ENCODE measurements around the gene GRPEL1. TPM values are rescaled to one million over a fixed set of nuclear protein-coding genes. Genes with fewer than 3 reads are reported as not detected.

GRPEL1 gene
- total and polyA plus RNA-seq, 10 of the 15 experiments (the other 5 are each of a cell fraction or from before 2014, with no cell fraction given), result 30.8 to 119 (median 67.6) TPM

- WGBS (ENCODE audit: insufficient coverage, insufficient replicate concordance, low lambda C conversion rate, missing lambda C conversion rate), result 93% methylated on average over 11 of the region's 11 CpGs
- Histone ChIP-seq H3K4me1 (ENCODE audit: control insufficient read depth, insufficient read depth, low read length) (peaks cover 14% of the 10 kb centered on the region), H2AFZ (ENCODE audit: control insufficient read depth, low read depth, low read length) (no peak overlapping the region), H3K4me2 (ENCODE audit: control insufficient read depth, insufficient read depth) (peak overlapping the region; percentile 97), H3K27me3 (replicated peaks in 1 of 2; ENCODE audit: control insufficient read depth in 2 of 2, insufficient read depth in 2 of 2, low read length in 1 of 2) (no peaks in the 10 kb centered on the region), H3K9me3 (replicated peaks; ENCODE audit: control insufficient read depth, insufficient read depth, low read length) (no peaks in the 10 kb centered on the region), H3K79me2 (ENCODE audit: control insufficient read depth, insufficient read depth, low read length) (peaks cover 38% of the 10 kb centered on the region), H3K36me3 (ENCODE audit: control insufficient read depth in 2 of 2, insufficient read depth in 2 of 2, low read length in 1 of 2) (peaks cover 10 to 18% of the 10 kb centered on the region in 2 experiments), H3K9ac (ENCODE audit: control insufficient read depth, insufficient read depth, low read length) (no peak overlapping the region), H3K4me3 (peak overlapping the region; percentile 68), H3K27ac (ENCODE audit: control insufficient read depth, insufficient read depth) (no peak overlapping the region), H4K20me1 (ENCODE audit: control insufficient read depth, insufficient read depth) (peaks cover 4% of the 10 kb centered on the region; the same call in 1 of the 2 replicates)
- ChIA-PET RAD21 (ENCODE audit: unreplicated experiment) (interaction anchor here (1.5 to 6.0 kb wide), 2 partner anchors 22 to 25 kb away, joined by 3 to 87 read pairs; partner anchors contain the start of gene TADA2B), SMC1A (ENCODE audit: uncharacterized antibody, unreplicated experiment) (interaction anchor here (0.7 to 7.2 kb wide), 9 partner anchors 9 to 518 kb away, joined by 3 to 79 read pairs (median 4); partner anchors contain the start of gene TADA2B), CTCF (interaction anchor here (0.7 to 11.2 kb wide), 10 partner anchors 9 to 346 kb away, joined by 3 to 210 read pairs (median 16); partner anchors contain the start of genes TADA2B and TBC1D14), POLR2A (interaction anchor here (0.7 to 6.5 kb wide), 4 partner anchors 9 to 157 kb away, joined by 4 to 88 read pairs (median 5); partner anchors contain the start of genes TADA2B and TBC1D14)
- DNase-seq (ENCODE audit: low read depth, low spot score) (no peak), ATAC-seq (no peak), FAIRE-seq (no peak)
- in situ Hi-C loops (cut with MboI) (no loop called here), intact Hi-C loops (cut with micrococcal nuclease; ENCODE audit: unreplicated experiment) (loop anchor here (5.0 kb wide), 1 partner anchor 284 kb away; the partner anchor contains the start of gene KIAA0232)
- BruUV-seq (replicated peaks), result no TSS peak
- TF ChIP-seq, protein P1, sequence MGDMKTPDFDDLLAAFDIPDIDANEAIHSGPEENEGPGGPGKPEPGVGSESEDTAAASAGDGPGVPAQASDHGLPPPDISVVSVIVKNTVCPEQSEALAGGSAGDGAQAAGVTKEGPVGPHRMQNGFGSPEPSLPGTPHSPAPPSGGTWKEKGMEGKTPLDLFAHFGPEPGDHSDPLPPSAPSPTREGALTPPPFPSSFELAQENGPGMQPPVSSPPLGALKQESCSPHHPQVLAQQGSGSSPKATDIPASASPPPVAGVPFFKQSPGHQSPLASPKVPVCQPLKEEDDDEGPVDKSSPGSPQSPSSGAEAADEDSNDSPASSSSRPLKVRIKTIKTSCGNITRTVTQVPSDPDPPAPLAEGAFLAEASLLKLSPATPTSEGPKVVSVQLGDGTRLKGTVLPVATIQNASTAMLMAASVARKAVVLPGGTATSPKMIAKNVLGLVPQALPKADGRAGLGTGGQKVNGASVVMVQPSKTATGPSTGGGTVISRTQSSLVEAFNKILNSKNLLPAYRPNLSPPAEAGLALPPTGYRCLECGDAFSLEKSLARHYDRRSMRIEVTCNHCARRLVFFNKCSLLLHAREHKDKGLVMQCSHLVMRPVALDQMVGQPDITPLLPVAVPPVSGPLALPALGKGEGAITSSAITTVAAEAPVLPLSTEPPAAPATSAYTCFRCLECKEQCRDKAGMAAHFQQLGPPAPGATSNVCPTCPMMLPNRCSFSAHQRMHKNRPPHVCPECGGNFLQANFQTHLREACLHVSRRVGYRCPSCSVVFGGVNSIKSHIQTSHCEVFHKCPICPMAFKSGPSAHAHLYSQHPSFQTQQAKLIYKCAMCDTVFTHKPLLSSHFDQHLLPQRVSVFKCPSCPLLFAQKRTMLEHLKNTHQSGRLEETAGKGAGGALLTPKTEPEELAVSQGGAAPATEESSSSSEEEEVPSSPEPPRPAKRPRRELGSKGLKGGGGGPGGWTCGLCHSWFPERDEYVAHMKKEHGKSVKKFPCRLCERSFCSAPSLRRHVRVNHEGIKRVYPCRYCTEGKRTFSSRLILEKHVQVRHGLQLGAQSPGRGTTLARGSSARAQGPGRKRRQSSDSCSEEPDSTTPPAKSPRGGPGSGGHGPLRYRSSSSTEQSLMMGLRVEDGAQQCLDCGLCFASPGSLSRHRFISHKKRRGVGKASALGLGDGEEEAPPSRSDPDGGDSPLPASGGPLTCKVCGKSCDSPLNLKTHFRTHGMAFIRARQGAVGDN (IDR thresholded peaks at IDR 0.05), result no peak
- TF ChIP-seq ZBTB11 (CRISPR knock-in tag; IDR thresholded peaks at IDR 0.05) (no peak), BMI1 (IDR thresholded peaks at IDR 0.05; ENCODE audit: borderline replicate concordance) (no peak), SMC3 (IDR thresholded peaks at IDR 0.05; ENCODE audit: borderline replicate concordance, low read length) (no peak), KLF5 (IDR thresholded peaks at IDR 0.05; ENCODE audit: partially characterized antibody) (no peak), BACH1 (IDR thresholded peaks at IDR 0.05; ENCODE audit: borderline replicate concordance) (no peak), CEBPB (IDR thresholded peaks at IDR 0.05; ENCODE audit: borderline replicate concordance in 1 of 2, low read depth in 2 of 2, low read length in 2 of 2) (no peak), SRF (IDR thresholded peaks at IDR 0.05; ENCODE audit: low read depth in 2 of 2, low read length in 2 of 2) (no peak), NFYA (IDR thresholded peaks at IDR 0.05; ENCODE audit: borderline replicate concordance, low read depth, low read length) (no peak)
- TF ChIP-seq, protein P2, sequence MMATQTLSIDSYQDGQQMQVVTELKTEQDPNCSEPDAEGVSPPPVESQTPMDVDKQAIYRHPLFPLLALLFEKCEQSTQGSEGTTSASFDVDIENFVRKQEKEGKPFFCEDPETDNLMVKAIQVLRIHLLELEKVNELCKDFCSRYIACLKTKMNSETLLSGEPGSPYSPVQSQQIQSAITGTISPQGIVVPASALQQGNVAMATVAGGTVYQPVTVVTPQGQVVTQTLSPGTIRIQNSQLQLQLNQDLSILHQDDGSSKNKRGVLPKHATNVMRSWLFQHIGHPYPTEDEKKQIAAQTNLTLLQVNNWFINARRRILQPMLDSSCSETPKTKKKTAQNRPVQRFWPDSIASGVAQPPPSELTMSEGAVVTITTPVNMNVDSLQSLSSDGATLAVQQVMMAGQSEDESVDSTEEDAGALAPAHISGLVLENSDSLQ (IDR thresholded peaks at IDR 0.05), result no peak
- TF ChIP-seq, protein P3, sequence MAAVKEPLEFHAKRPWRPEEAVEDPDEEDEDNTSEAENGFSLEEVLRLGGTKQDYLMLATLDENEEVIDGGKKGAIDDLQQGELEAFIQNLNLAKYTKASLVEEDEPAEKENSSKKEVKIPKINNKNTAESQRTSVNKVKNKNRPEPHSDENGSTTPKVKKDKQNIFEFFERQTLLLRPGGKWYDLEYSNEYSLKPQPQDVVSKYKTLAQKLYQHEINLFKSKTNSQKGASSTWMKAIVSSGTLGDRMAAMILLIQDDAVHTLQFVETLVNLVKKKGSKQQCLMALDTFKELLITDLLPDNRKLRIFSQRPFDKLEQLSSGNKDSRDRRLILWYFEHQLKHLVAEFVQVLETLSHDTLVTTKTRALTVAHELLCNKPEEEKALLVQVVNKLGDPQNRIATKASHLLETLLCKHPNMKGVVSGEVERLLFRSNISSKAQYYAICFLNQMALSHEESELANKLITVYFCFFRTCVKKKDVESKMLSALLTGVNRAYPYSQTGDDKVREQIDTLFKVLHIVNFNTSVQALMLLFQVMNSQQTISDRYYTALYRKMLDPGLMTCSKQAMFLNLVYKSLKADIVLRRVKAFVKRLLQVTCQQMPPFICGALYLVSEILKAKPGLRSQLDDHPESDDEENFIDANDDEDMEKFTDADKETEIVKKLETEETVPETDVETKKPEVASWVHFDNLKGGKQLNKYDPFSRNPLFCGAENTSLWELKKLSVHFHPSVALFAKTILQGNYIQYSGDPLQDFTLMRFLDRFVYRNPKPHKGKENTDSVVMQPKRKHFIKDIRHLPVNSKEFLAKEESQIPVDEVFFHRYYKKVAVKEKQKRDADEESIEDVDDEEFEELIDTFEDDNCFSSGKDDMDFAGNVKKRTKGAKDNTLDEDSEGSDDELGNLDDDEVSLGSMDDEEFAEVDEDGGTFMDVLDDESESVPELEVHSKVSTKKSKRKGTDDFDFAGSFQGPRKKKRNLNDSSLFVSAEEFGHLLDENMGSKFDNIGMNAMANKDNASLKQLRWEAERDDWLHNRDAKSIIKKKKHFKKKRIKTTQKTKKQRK (IDR thresholded peaks at IDR 0.05; ENCODE audit: low read depth, low read length), result no peak
Measured at GRCh38 chr4:7066006-7066405, 1.9 kb downstream of the GRPEL1 start.
